Brain pericyte (primary cell): ENCODE results near the gene PCDHGA6.
"Not testable (repeated sequence)": the region's sequence is repeated elsewhere in the genome, so short reads cannot be mapped to it uniquely, and the experiment has no call there.

Experiments used
- DNase-seq: peaks from one replicate; pipeline ENCODE4 v3.0.0-alpha.2; 2012; ENCODE audit warnings: low read depth, low spot score

Gene PCDHGA6

GRCh38 chr5:141359790-141360426, 13.8 kb upstream of the PCDHGA6 start, which contains the start of gene PCDHGB2:
Gene PCDHGB2, plus strand, starts transcription at chr5:141359994. Its CDS starts 142 bp downstream, at chr5:141360136.
- DNase-seq = no peak

DNA sequence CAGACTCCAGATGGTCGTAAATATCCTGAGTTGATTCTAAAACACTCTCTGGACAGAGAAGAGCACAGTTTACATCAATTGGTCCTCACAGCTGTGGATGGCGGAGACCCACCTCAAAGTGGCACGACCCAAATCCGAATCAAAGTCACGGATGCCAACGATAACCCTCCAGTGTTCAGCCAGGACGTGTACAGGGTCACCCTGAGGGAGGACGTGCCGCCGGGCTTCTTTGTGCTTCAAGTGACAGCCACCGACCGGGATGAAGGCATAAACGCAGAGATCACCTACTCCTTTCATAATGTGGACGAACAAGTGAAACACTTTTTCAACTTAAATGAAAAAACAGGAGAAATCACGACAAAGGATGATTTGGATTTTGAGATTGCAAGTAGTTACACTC, 13.0 kb upstream of the PCDHGA6 start:
- DNase-seq = no peak

- DNase-seq = no peak
These were observed 11.0 kb upstream of the PCDHGA6 start for GRCh38 chr5:141362719-141363118.

DNA sequence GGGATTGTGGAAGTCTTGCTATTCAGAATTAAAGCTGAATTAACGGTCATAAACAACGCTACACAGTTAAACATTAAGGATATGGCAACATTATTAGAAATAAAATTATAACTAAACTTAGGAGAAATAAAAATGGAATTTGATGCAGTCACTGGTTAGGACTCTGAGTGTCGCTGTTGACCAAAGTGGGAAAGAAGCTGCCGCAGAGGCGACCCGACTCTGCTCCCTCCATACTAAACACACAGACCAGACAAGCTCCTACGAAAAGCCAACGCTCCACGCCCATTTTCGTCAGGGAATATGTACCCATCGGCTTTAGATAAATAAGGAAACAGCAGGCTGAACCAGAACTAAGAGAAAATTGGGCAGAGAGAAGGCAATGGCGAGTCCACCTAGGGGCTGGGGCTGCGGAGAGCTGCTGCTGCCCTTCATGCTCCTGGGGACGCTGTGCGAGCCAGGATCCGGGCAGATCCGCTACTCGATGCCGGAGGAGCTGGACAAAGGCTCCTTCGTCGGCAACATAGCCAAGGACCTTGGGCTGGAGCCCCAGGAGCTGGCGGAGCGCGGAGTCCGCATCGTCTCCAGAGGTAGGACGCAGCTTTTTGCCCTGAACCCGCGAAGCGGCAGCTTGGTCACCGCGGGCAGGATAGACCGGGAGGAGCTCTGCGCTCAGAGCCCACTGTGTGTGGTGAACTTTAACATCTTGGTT, 9.6 kb upstream of the PCDHGA6 start, which contains the start of gene PCDHGA5:
TSS of gene PCDHGA5 (plus strand) at position 211 of the 709 bp plus-strand sequence. CDS start at position 380, 169 bp downstream.
- no peak for DNase-seq

DNA sequence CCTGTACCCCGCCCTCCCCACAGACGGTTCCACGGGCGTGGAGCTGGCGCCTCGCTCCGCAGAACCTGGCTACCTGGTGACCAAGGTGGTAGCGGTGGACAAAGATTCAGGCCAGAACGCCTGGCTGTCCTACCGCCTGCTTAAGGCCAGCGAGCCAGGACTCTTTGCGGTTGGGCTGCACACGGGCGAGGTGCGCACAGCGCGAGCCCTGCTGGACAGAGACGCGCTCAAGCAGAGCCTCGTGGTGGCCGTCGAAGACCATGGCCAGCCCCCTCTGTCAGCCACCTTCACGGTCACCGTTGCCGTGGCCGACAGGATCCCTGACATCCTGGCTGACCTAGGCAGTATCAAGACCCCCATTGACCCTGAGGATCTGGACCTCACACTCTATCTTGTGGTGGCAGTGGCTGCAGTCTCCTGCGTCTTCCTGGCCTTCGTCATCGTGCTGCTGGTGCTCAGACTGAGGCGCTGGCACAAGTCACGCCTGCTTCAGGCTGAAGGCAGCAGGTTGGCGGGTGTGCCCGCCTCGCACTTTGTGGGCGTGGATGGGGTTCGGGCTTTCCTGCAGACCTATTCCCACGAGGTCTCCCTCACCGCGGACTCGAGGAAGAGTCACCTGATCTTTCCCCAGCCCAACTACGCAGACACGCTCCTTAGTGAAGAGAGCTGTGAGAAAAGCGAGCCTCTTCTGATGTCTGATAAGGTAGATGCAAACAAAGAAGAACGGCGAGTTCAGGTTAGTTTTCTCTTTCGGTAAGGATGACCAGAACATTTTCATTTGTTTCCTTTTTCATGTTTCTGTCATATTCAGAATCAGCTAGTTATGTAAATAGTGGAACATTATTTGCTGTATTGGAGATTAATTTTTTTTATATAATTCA, 7.4 kb upstream of the PCDHGA6 start:
- DNase-seq = no peak

GRCh38 chr5:141369994-141370848, 3.5 kb upstream of the PCDHGA6 start, which contains the start of gene PCDHGB3:
Gene PCDHGB3, plus strand, starts transcription at chr5:141370242. Its CDS starts 153 bp downstream, at chr5:141370395.
- no peak for DNase-seq

DNA sequence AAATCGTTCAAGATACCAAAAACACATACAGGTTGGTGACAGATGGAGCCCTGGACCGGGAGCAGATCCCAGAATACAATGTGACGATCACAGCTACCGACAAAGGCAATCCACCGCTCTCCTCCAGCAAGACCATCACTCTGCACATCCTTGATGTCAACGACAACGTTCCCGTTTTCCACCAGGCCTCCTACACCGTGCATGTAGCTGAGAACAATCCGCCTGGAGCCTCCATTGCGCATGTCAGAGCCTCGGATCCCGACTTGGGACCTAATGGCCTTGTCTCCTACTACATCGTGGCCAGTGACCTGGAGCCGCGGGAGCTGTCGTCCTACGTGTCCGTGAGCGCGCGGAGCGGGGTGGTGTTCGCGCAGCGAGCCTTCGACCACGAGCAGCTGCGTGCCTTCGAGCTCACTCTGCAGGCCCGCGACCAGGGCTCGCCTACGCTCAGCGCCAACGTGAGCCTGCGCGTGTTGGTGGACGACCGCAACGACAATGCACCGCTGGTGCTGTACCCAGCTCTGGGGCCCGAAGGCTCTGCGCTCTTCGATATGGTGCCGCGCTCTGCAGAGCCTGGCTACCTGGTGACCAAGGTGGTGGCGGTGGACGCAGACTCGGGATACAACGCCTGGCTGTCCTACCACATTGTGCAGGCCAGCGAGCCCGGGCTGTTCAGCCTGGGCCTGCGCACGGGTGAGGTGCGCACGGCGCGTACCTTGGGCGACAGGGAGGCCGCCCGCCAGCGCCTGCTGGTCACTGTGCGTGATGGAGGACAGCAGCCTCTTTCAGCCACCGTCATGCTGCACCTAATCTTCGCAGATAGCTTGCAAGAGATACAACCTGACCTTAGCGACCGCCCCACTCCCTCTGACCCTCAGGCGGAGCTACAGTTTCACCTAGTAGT, 1.9 kb upstream of the PCDHGA6 start:
- no peak for DNase-seq

- no peak for DNase-seq
These were observed 936 bp downstream of the PCDHGA6 start for GRCh38 chr5:141374627-141375026.

DNA sequence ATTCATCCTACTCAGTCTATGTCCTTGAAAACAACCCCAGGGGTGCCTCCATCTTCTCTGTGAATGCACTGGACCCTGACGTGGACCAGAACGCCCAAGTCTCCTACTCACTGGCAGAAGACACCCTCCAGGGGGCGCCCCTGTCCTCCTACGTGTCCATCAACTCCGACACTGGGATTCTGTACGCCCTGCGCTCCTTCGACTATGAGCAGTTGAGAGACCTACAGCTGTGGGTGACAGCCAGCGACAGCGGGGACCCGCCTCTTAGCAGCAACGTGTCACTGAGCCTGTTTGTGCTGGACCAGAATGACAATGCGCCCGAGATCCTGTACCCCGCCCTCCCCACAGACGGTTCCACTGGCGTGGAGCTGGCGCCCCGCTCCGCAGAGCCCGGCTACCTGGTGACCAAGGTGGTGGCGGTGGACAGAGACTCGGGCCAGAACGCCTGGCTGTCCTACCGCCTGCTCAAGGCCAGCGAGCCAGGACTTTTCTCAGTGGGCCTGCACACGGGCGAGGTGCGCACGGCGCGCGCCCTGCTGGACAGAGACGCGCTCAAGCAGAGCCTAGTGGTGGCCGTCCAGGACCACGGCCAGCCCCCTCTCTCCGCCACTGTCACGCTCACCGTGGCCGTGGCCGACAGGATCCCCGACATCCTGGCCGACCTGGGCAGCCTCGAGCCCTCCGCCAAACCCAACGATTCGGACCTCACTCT, 1.9 kb downstream of the PCDHGA6 start:
- DNase-seq = not testable (repeated sequence)

DNA sequence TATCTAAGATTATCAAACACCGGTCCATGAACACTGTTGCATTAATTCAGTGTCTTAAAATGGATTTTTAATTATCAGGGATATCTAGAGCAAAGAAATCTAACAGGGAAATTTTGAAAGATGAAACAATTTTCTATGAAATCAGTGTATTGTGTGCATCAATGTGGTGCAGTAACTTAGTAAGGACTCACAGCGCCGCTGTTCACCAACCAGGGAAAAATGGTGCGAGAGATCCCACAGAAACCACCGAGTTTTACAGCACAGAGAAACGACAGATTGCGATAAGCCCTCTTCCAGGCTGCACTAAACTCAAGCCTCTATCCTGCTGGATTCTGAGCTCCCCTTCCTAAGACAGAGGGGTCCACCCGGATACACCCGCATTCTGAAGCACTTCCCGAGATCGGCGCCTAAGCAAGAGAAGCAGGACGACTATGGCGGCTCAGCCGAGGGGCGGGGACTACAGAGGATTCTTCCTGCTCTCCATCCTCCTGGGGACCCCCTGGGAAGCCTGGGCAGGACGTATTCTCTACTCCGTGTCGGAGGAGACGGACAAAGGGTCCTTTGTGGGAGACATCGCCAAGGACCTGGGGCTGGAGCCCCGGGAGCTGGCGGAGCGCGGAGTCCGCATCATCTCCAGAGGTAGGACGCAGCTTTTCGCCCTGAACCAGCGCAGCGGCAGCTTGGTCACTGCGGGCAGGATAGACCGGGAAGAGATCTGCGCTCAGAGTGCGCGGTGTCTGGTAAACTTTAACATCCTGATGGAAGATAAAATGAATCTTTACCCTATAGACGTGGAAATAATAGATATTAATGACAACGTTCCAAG, 9.0 kb downstream of the PCDHGA6 start, which contains the start of gene PCDHGA7:
TSS of gene PCDHGA7 (plus strand) at position 274 of the 826 bp plus-strand sequence. CDS start at position 432, 158 bp downstream.
- DNase-seq = no peak

- no peak for DNase-seq
These were observed 9.7 kb downstream of the PCDHGA6 start for GRCh38 chr5:141383345-141383744.

- no peak for DNase-seq
These were observed 11.0 kb downstream of the PCDHGA6 start for GRCh38 chr5:141384471-141385267.

- not testable (repeated sequence) for DNase-seq
These were observed 14.0 kb downstream of the PCDHGA6 start, which contains the start of gene PCDHGB4 for GRCh38 chr5:141387557-141388311. Gene PCDHGB4, plus strand, starts transcription at chr5:141387698. Its CDS starts 187 bp downstream, at chr5:141387885.

DNA sequence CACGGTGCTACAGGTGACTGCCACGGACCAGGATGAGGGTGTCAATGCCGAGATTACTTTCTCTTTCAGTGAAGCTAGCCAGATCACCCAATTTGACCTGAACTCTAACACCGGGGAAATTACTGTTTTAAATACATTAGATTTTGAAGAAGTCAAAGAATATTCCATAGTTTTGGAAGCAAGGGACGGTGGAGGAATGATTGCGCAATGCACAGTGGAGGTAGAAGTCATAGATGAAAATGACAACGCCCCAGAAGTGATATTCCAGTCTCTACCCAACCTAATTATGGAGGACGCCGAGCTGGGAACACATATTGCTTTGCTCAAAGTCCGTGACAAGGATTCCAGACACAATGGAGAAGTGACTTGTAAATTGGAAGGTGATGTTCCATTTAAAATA, 15.0 kb downstream of the PCDHGA6 start:
- no peak for DNase-seq

GRCh38 chr5:141389153-141390042, 15.7 kb downstream of the PCDHGA6 start:
- no peak for DNase-seq
